ENCODE results near the gene BEST1.
A peak's percentile ranks its signal among the peaks of the same experiment; 100 is the strongest.

The BEST1 gene

GRCh38 chr11:61964666-61965271, 14.6 kb downstream of the BEST1 start:
- DNase-seq, result peak; percentile 14

- DNase-seq, result peak; percentile 56
Observed at GRCh38 chr11:61966734-61967115, 16.6 kb downstream of the BEST1 start.

GRCh38 chr11:61967116-61967923, 17.2 kb downstream of the BEST1 start, which contains the start of gene FTH1:
FTH1 (minus strand) TSS chr11:61967634; CDS start chr11:61967425, 209 bp downstream.
- DNase-seq, result peak; percentile 95

- DNase-seq, result peak; percentile 46
Observed at GRCh38 chr11:61967924-61968757, 18.0 kb downstream of the BEST1 start.

GRCh38 chr11:61968758-61969390, 18.7 kb downstream of the BEST1 start:
- no peak for DNase-seq

- no peak for DNase-seq
Observed at GRCh38 chr11:61969391-61969758, 19.2 kb downstream of the BEST1 start.

- DNase-seq, result peak; percentile 20
Observed at GRCh38 chr11:61969838-61970662, 19.9 kb downstream of the BEST1 start.

- peak; percentile 56 for DNase-seq
Observed at GRCh38 chr11:61971248-61972111, 21.3 kb downstream of the BEST1 start.

GRCh38 chr11:61972112-61972671, 22.0 kb downstream of the BEST1 start:
- DNase-seq, result no peak

- peak; percentile 20 for DNase-seq
Observed at GRCh38 chr11:61972672-61973475, 22.7 kb downstream of the BEST1 start.

- DNase-seq, result no peak
Observed at GRCh38 chr11:61973476-61974162, 23.5 kb downstream of the BEST1 start.

GRCh38 chr11:61974766-61975631, 24.8 kb downstream of the BEST1 start:
- DNase-seq, result no peak

- DNase-seq, result no peak
Observed at GRCh38 chr11:61975638-61976419, 25.7 kb downstream of the BEST1 start.

GRCh38 chr11:61976420-61976800, 26.3 kb downstream of the BEST1 start:
- DNase-seq, result no peak

GRCh38 chr11:61976813-61977475, 26.8 kb downstream of the BEST1 start:
- no peak for DNase-seq

- DNase-seq, result no peak
Observed at GRCh38 chr11:61978703-61979661, 28.8 kb downstream of the BEST1 start.
